Bronchial epithelial cell (primary cell): Measurements from ENCODE around the gene PCNX3. TPM values are rescaled to one million over a fixed set of nuclear protein-coding genes. Genes with fewer than 3 reads are reported as not detected.
"Not testable (repeated sequence)": the region's sequence is repeated elsewhere in the genome, so short reads cannot be mapped to it uniquely, and the experiment has no call there.

Source experiments
- DNase-seq: peaks from one replicate; pipeline ENCODE4 v3.0.0-alpha.2; 2010; ENCODE audit warnings: low read depth
- FAIRE-seq: peaks from 2 replicates; lab custom pipeline; 2011; peaks lifted over from hg19 to GRCh38; lab: Jason Lieb, UNC
- H3K27me3 ChIP-seq: 2 replicates; pipeline ENCODE4 v1.5.1; 2011; ENCODE audit warnings: low read length; ENCODE audit not compliant: control insufficient read depth, insufficient read depth
- H3K36me3 ChIP-seq: 2 replicates; pipeline ENCODE4 v1.5.1; 2011; ENCODE audit warnings: low read length; ENCODE audit not compliant: control insufficient read depth, insufficient read depth
- H3K4me3 ChIP-seq: 2 replicates; pipeline ENCODE4 v1.5.1; 2011; ENCODE audit warnings: mild to moderate bottlenecking, low read depth, low read length, control low read depth
- CTCF ChIP-seq: IDR thresholded peaks from 2 replicates; pipeline ENCODE4 v1.5.1; 2011; ENCODE audit warnings: mild to moderate bottlenecking, moderate library complexity, low read length, control low read depth, inconsistent platforms; ENCODE audit not compliant: insufficient read depth, severe bottlenecking
- total RNA-seq: library from RNA; depleted of rRNA; stranded (reverse); fragments of >200 nt; gene quantifications from 2 replicates; pipeline ENCODE4 v1.2.1, GENCODE V29; 2014

Gene PCNX3
- total RNA-seq, 1 donor from 2014 or later = 5.3 TPM

GRCh38 chr11:65636108-65637031 lies 20.8 kb downstream of the PCNX3 start:
- no peak for DNase-seq
- no peak for FAIRE-seq
- no peak overlapping the region for H3K4me3 ChIP-seq
- TF ChIP-seq CTCF = no peak
- peaks cover 30% of the 10 kb centered on the region for H3K36me3 ChIP-seq
- H3K27me3 ChIP-seq = no peaks in the 10 kb centered on the region

GRCh38 chr11:65637032-65637557 lies 21.5 kb downstream of the PCNX3 start:
- no peak overlapping the region for H3K4me3 ChIP-seq
- H3K36me3 ChIP-seq = peaks cover 26% of the 10 kb centered on the region
- FAIRE-seq (no peak), DNase-seq (no peak)
- no peaks in the 10 kb centered on the region for H3K27me3 ChIP-seq
- no peak for TF ChIP-seq CTCF

- TF ChIP-seq CTCF = peak; percentile 10
- Histone ChIP-seq H3K36me3 (peaks cover 24% of the 10 kb centered on the region), H3K27me3 (no peaks in the 10 kb centered on the region), H3K4me3 (peak within 1 kb of the TSS; percentile 56)
- DNase-seq (peak; percentile 52), FAIRE-seq (no peak)
These were observed 22.3 kb downstream of the PCNX3 start, which contains the start of gene SIPA1 for GRCh38 chr11:65637794-65638419. Gene SIPA1 (plus strand): TSS chr11:65638101. CDS start chr11:65640922, 2,821 bp downstream.

- DNase-seq, FAIRE-seq, H3K4me3 ChIP-seq, H3K27me3 ChIP-seq: not testable (repeated sequence)
- peaks cover 18% of the 10 kb centered on the region for H3K36me3 ChIP-seq
These were observed 23.6 kb downstream of the PCNX3 start for GRCh38 chr11:65639228-65639597.

GRCh38 chr11:65639623-65640482 lies 24.3 kb downstream of the PCNX3 start:
- no peak overlapping the region for H3K4me3 ChIP-seq
- peaks cover 15% of the 10 kb centered on the region for H3K36me3 ChIP-seq
- FAIRE-seq = no peak
- no peak for TF ChIP-seq CTCF
- DNase-seq = no peak
- no peaks in the 10 kb centered on the region for H3K27me3 ChIP-seq
